Measurements from ENCODE around the gene ACY1.

ACY1 gene

GRCh38 chr3:51982838-51983577 lies at the start of gene ACY1:
Gene ACY1 (plus strand): TSS chr3:51983535. CDS start chr3:51984065, 530 bp downstream.
- DNase-seq: peak; percentile 70

- no peak for DNase-seq
These were observed 49.0 kb upstream of the ACY1 start for GRCh38 chr3:51934139-51934850.

- DNase-seq: no peak
These were observed 48.1 kb upstream of the ACY1 start for GRCh38 chr3:51934991-51935885.

GRCh38 chr3:51935886-51936755 lies 47.2 kb upstream of the ACY1 start:
- no peak for DNase-seq

- DNase-seq: no peak
These were observed 46.3 kb upstream of the ACY1 start for GRCh38 chr3:51937014-51937413.

- no peak for DNase-seq
These were observed 45.5 kb upstream of the ACY1 start for GRCh38 chr3:51937611-51938450.

- DNase-seq: no peak
These were observed 44.4 kb upstream of the ACY1 start for GRCh38 chr3:51938780-51939425.

GRCh38 chr3:51940648-51941462 lies 42.5 kb upstream of the ACY1 start:
- peak; percentile 12 for DNase-seq

GRCh38 chr3:51941463-51941797 lies 41.9 kb upstream of the ACY1 start:
- no peak for DNase-seq

- DNase-seq: peak; percentile 99
These were observed 41.3 kb upstream of the ACY1 start, which contains the start of the genes PARP3 and RRP9 for GRCh38 chr3:51941798-51942602. Gene PARP3 (plus strand): TSS chr3:51942363. CDS start chr3:51943356, 993 bp downstream. Gene RRP9 (minus strand): TSS chr3:51941904. CDS start chr3:51941867, 37 bp downstream.

- no peak for DNase-seq
These were observed 40.5 kb upstream of the ACY1 start for GRCh38 chr3:51942603-51943450.

GRCh38 chr3:51943451-51944391 lies 39.6 kb upstream of the ACY1 start:
- DNase-seq: no peak

- DNase-seq: no peak
These were observed 38.8 kb upstream of the ACY1 start for GRCh38 chr3:51944451-51945021.

GRCh38 chr3:51945031-51945840 lies 38.1 kb upstream of the ACY1 start:
- DNase-seq: no peak

GRCh38 chr3:51945926-51946705 lies 37.2 kb upstream of the ACY1 start:
- no peak for DNase-seq
